IMR-90 (cell line): Measurements from ENCODE around the gene GARNL3. TPM values are rescaled to one million over a fixed set of nuclear protein-coding genes. Genes with fewer than 3 reads are reported as not detected.

ENCODE experiments used
- ATAC-seq: fragments of 200-7000 bp; cut with Tn5 transposase; 2 replicates; pipeline ENCODE4 v1.9.1; 2020; ENCODE audit warnings: low read depth, mild to moderate bottlenecking, moderate library complexity
- BruUV-seq: library from RNA; stranded (reverse); fragments of 400-500 nt; replicated peaks from 2 replicates; lab custom pipeline; 2021; lab: Mats Ljungman, UMichigan
- CTCF ChIA-PET: fragments of 300-600 bp; formaldehyde crosslinking; extraction: SDS; loops from one replicate; lab custom pipeline; 2021; ENCODE audit warnings: antibody characterized with exemption; lab: Yijun Ruan, JAX
- POLR2A ChIA-PET: fragments of 300-600 bp; sonication (Branson Sonifier 250); formaldehyde crosslinking; loops from one replicate; lab custom pipeline; 2022; ENCODE audit warnings: antibody characterized with exemption; ENCODE audit not compliant: unreplicated experiment; lab: Charles Lee
- DNase-seq: peaks from one replicate; pipeline ENCODE4 v3.0.0; 2013
- H2AFZ ChIP-seq: replicated peaks from 2 replicates; pipeline ENCODE3; 2013; ENCODE audit warnings: low read length, mild to moderate bottlenecking; ENCODE audit not compliant: poor library complexity
- H2AK5ac ChIP-seq: 2 replicates; pipeline ENCODE4 v1.6.1; 2013; ENCODE audit warnings: low read depth, low read length, inconsistent platforms
- H2AK9ac ChIP-seq: replicated peaks from 2 replicates; pipeline ENCODE3; 2013; ENCODE audit warnings: mild to moderate bottlenecking, low read depth, low read length, moderate library complexity; ENCODE audit not compliant: poor library complexity
- H2BK120ac ChIP-seq: 2 replicates; pipeline ENCODE4 v1.6.1; 2013; ENCODE audit warnings: low read depth, low read length, inconsistent platforms
- H2BK15ac ChIP-seq: 3 replicates; pipeline ENCODE4 v1.6.1; 2013; ENCODE audit warnings: low read depth, low read length, inconsistent platforms
- H2BK20ac ChIP-seq: 2 replicates; pipeline ENCODE4 v1.6.1; 2013; ENCODE audit warnings: low read depth, mild to moderate bottlenecking, inconsistent platforms, low read length, moderate library complexity
- H2BK5ac ChIP-seq: 2 replicates; pipeline ENCODE4 v1.6.1; 2013; ENCODE audit warnings: mild to moderate bottlenecking, low read depth, low read length, inconsistent platforms; ENCODE audit not compliant: poor library complexity, severe bottlenecking
- H3K14ac ChIP-seq: replicated peaks from 2 replicates; pipeline ENCODE4 v1.6.1; 2013; ENCODE audit warnings: low read depth, low read length, inconsistent platforms
- H3K18ac ChIP-seq: 2 replicates; pipeline ENCODE4 v1.6.1; 2013; ENCODE audit warnings: low read depth, low read length, control low read depth
- H3K23ac ChIP-seq: 2 replicates; pipeline ENCODE4 v1.6.1; 2013; ENCODE audit warnings: low read depth, low read length, inconsistent platforms
- H3K27ac ChIP-seq: 2 replicates; pipeline ENCODE4 v1.5.1; 2013; ENCODE audit warnings: mild to moderate bottlenecking, control low read depth, low read length; ENCODE audit not compliant: insufficient read depth
- H3K27me3 ChIP-seq: 2 replicates; pipeline ENCODE4 v1.6.1; 2013; ENCODE audit warnings: low read length; ENCODE audit not compliant: control insufficient read depth, insufficient read depth
- H3K36me3 ChIP-seq: 2 replicates; pipeline ENCODE4 v1.6.1; 2013; ENCODE audit warnings: low read length, mixed read lengths; ENCODE audit not compliant: control insufficient read depth, insufficient read depth
- H3K4ac ChIP-seq: 2 replicates; pipeline ENCODE4 v1.6.1; 2013; ENCODE audit warnings: low read depth, low read length, inconsistent platforms
- H3K4me1 ChIP-seq: 2 replicates; pipeline ENCODE4 v1.6.1; 2013; ENCODE audit warnings: low read length, mixed read lengths; ENCODE audit not compliant: control insufficient read depth, insufficient read depth
- H3K4me2 ChIP-seq: 2 replicates; pipeline ENCODE4 v1.6.1; 2013; ENCODE audit warnings: low read depth, mild to moderate bottlenecking, control low read depth, low read length, moderate library complexity
- H3K4me3 ChIP-seq: 2 replicates; pipeline ENCODE4 v1.5.1; 2013; ENCODE audit warnings: low read depth, mild to moderate bottlenecking, control low read depth, low read length, moderate library complexity; ENCODE audit not compliant: insufficient read depth
- H3K56ac ChIP-seq: 2 replicates; pipeline ENCODE4 v1.6.1; 2013; ENCODE audit warnings: low read length, inconsistent platforms; ENCODE audit not compliant: insufficient read depth; ENCODE audit errors: extremely low read depth
- H3K79me1 ChIP-seq, 2 experiments: 2 replicates each; pipeline ENCODE4 v1.6.1; 2013; ENCODE audit warnings: low read length in 2 of 2, inconsistent platforms in 1 of 2, low read depth in 1 of 2
- H3K9ac ChIP-seq: 2 replicates; pipeline ENCODE4 v1.6.1; 2013; ENCODE audit warnings: low read depth, low read length, control low read depth
- H3K9me1 ChIP-seq: 2 replicates; pipeline ENCODE4 v1.6.1; 2013; ENCODE audit warnings: low read length, inconsistent platforms; ENCODE audit not compliant: insufficient read depth
- H3K9me3 ChIP-seq: 2 replicates; pipeline ENCODE4 v1.6.1; 2013; ENCODE audit warnings: low read length; ENCODE audit not compliant: control insufficient read depth, insufficient read depth
- H4K20me1 ChIP-seq: 2 replicates; pipeline ENCODE4 v1.6.1; 2013; ENCODE audit warnings: low read length, inconsistent platforms; ENCODE audit not compliant: insufficient read depth
- H4K5ac ChIP-seq: 2 replicates; pipeline ENCODE4 v1.6.1; 2013; ENCODE audit warnings: mild to moderate bottlenecking, low read depth, low read length, control low read depth
- H4K8ac ChIP-seq, 2 experiments: 2 replicates each; pipeline ENCODE4 v1.6.1; 2013; ENCODE audit warnings: low read depth in 2 of 2, low read length in 2 of 2, control low read depth in 1 of 2, inconsistent platforms in 1 of 2
- H4K91ac ChIP-seq: 2 replicates; pipeline ENCODE4 v1.6.1; 2013; ENCODE audit warnings: low read depth, low read length, inconsistent platforms; ENCODE audit not compliant: insufficient read depth
- MAZ ChIP-seq: IDR thresholded peaks from 2 replicates; pipeline ENCODE4 v1.6.1; 2012; ENCODE audit warnings: low read depth, mild to moderate bottlenecking, low read length, improper control_type of control experiment, moderate library complexity, borderline replicate concordance
- NFE2L2 ChIP-seq: fragments of 150-350 bp; IDR thresholded peaks from 2 replicates; pipeline ENCODE4 v1.6.1; 2016; ENCODE audit warnings: low read depth, mild to moderate bottlenecking, low read length
- RAD21 ChIP-seq: IDR thresholded peaks from 2 replicates; pipeline ENCODE4 v1.6.1; 2012; ENCODE audit warnings: low read length, improper control_type of control experiment
- SMC3 ChIP-seq: fragments of 150-350 bp; IDR thresholded peaks from 2 replicates; pipeline ENCODE4 v1.6.1; 2016; ENCODE audit warnings: low read depth, mild to moderate bottlenecking, antibody characterized with exemption, low read length, moderate library complexity
- WGBS, 2 experiments: methylation state at CpG; one replicate each; pipeline versions ENCODE4 v1.1.5 to v1.1.7; 2013; ENCODE audit warnings: missing lambda C conversion rate in 2 of 2; ENCODE audit not compliant: insufficient read length in 1 of 2; ENCODE audit errors: extremely low coverage in 2 of 2; 5-methylcytosine and 5-hydroxymethylcytosine counted together
- dilution Hi-C: fragments of 300-500 bp; cut with HindIII; formaldehyde crosslinking; loops from one replicate; pipeline ENCODE4 v1.14.3; 2018; ENCODE audit warnings: low sequenced_read_pairs; ENCODE audit not compliant: unreplicated experiment
- in situ Hi-C: fragments of 300-500 bp; cut with MboI; formaldehyde crosslinking; loops from 3 replicates; pipeline ENCODE4 v1.14.3; 2019; ENCODE audit warnings: low sequenced_read_pairs, inconsistent platforms, mixed read lengths
- intact Hi-C: fragments of 100-400 bp; cut with micrococcal nuclease; formaldehyde crosslinking; loops from 2 replicates; pipeline ENCODE4 v1.10.0; 2022
- polyA plus RNA-seq, 3 experiments: library from polyadenylated mRNA; depleted of rRNA; stranded (reverse); fragments of >200 nt; gene quantifications; 2 replicates each; pipeline ENCODE4 v1.2.3, GENCODE V29; 2012; ENCODE audit warnings: low replicate concordance in 1 of 3
- total RNA-seq: library from RNA; depleted of rRNA; stranded (reverse); fragments of >200 nt; gene quantifications from 2 replicates; pipeline ENCODE4 v1.2.3, GENCODE V29; 2012
- TF ChIP-seq, protein P1 (sequence below): conservative IDR thresholded peaks from 2 replicates; pipeline ENCODE4 v1.5.1; 2012; ENCODE audit warnings: mild to moderate bottlenecking, low read depth, low read length, improper control_type of control experiment

GARNL3 gene
- total and polyA plus RNA-seq, 2 of the 4 experiments (the other 2 are of a cell fraction) = 1.9 to 5.0 TPM

DNA sequence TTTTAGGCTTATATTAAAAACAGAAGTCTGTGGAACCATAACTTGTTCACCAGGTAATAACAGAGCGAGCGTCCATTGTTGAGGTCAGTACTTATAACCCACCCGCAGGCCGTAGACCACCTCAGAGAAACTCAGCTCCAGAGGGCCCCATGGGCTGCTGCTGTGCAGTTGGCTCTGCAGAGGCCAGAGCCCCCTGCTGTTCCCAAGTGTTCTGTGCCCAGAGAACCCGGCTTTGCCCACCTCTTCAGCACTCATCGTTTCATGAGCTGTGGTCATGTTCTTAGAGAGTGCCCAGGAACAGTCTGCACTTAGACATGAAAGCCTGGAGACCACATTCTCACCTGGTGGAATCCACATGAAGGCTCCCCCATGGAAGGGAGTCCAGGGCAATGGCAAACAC lies 82.0 kb downstream of the GARNL3 start:
- DNase-seq (no peak), ATAC-seq (no peak)
- Histone ChIP-seq H2BK20ac (no peak overlapping the region), H3K27me3 (no peaks in the 10 kb centered on the region), H3K27ac (no peak overlapping the region), H3K14ac (no peak overlapping the region), H3K36me3 (no peaks in the 10 kb centered on the region), H3K4me1 (peaks cover 3% of the 10 kb centered on the region), H3K9me3 (no peaks in the 10 kb centered on the region), H4K5ac (no peak overlapping the region), H4K20me1 (no peaks in the 10 kb centered on the region), H3K79me1 (no peaks in the 10 kb centered on the region), H2BK120ac (no peak overlapping the region), H2BK5ac (no peak overlapping the region), H3K9ac (no peak overlapping the region), H3K23ac (no peak overlapping the region), H2AK5ac (no peak overlapping the region), H3K18ac (no peak overlapping the region), H4K8ac (no peak overlapping the region), H3K56ac (no peak overlapping the region), H4K91ac (no peak overlapping the region), H2BK15ac (no peak overlapping the region), H3K4ac (no peak overlapping the region), H3K4me2 (no peak overlapping the region), H3K9me1 (no peaks in the 10 kb centered on the region; the same call in 1 of the 2 replicates), H3K4me3 (no peak overlapping the region), H2AK9ac (no peak overlapping the region), H2AFZ (no peak overlapping the region)
- ChIA-PET POLR2A (no interaction called here), CTCF (interaction anchor here (1.0 to 1.1 kb wide), 2 partner anchors 30 to 63 kb away, joined by 3 to 4 read pairs; no protein-coding TSS in a partner anchor)
- whole genome bisulfite sequencing, 2 experiments = 86% methylated on average over 2 of the region's 6 CpGs; no CpG with 5 or more reads in 1 of the 2 experiments
- intact Hi-C loops = no loop called here
- BruUV-seq = no TSS peak
- TF ChIP-seq NFE2L2 (no peak), SMC3 (peak; percentile 17; the same call in 1 of the 2 replicates), MAZ (no peak), RAD21 (peak; percentile 19; the same call in 1 of the 2 replicates)
- TF ChIP-seq, protein P1, sequence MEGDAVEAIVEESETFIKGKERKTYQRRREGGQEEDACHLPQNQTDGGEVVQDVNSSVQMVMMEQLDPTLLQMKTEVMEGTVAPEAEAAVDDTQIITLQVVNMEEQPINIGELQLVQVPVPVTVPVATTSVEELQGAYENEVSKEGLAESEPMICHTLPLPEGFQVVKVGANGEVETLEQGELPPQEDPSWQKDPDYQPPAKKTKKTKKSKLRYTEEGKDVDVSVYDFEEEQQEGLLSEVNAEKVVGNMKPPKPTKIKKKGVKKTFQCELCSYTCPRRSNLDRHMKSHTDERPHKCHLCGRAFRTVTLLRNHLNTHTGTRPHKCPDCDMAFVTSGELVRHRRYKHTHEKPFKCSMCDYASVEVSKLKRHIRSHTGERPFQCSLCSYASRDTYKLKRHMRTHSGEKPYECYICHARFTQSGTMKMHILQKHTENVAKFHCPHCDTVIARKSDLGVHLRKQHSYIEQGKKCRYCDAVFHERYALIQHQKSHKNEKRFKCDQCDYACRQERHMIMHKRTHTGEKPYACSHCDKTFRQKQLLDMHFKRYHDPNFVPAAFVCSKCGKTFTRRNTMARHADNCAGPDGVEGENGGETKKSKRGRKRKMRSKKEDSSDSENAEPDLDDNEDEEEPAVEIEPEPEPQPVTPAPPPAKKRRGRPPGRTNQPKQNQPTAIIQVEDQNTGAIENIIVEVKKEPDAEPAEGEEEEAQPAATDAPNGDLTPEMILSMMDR = peak; percentile 21; the same call in 1 of the 2 replicates
- dilution Hi-C loops = no loop called here
- in situ Hi-C loops = no loop called here
